Upper lobe of right lung (tissue), 1 donor: ENCODE measurements around the gene ACKR2. TPM values are rescaled to one million over a fixed set of nuclear protein-coding genes. Genes with fewer than 3 reads are reported as not detected.

Experiments used
- ATAC-seq: fragments of 200-7000 bp; cut with Tn5 transposase; one replicate; pipeline ENCODE4 v1.9.1; 2020; ENCODE audit warnings: mild to moderate bottlenecking, moderate library complexity
- DNase-seq: peaks from one replicate; pipeline ENCODE4 v3.0.0-alpha.2; 2020
- H3K27ac ChIP-seq: fragments of 200-600 bp; one replicate; pipeline ENCODE4 v1.8.0; 2022
- H3K27me3 ChIP-seq: fragments of 200-600 bp; one replicate; pipeline ENCODE4 v1.8.0; 2022; ENCODE audit warnings: mild to moderate bottlenecking
- H3K36me3 ChIP-seq: fragments of 200-600 bp; one replicate; pipeline ENCODE4 v1.8.0; 2022
- H3K4me1 ChIP-seq: fragments of 200-600 bp; one replicate; pipeline ENCODE4 v1.8.0; 2022
- H3K4me3 ChIP-seq: fragments of 200-600 bp; one replicate; pipeline ENCODE4 v1.8.0; 2022; ENCODE audit warnings: mild to moderate bottlenecking
- H3K9me3 ChIP-seq: fragments of 200-600 bp; one replicate; pipeline ENCODE4 v1.8.0; 2022
- intact Hi-C: fragments of 100-400 bp; cut with DNase I; formaldehyde crosslinking; loops from one replicate; pipeline ENCODE4 v1.11.0; 2022
- total RNA-seq: library from RNA; stranded (reverse); fragmentation: NEBNext Ultra II Directional; extraction: Animal tissue kit (Norgen Biotek cat#: 25700); gene quantifications from one replicate; pipeline ENCODE4 v1.2.1, GENCODE V29; 2021
- TF ChIP-seq, protein P1 (sequence below): fragments of 200-600 bp; IDR thresholded peaks from one replicate; pipeline ENCODE4 v1.8.0; 2022; ENCODE audit warnings: antibody characterized with exemption
- donor health status: DM: no; HTN: yes; CAD: no; lungs with severe emphysema.

ACKR2 gene
- total RNA-seq, 1 donor from 2014 or later, result 5.2 TPM

DNA sequence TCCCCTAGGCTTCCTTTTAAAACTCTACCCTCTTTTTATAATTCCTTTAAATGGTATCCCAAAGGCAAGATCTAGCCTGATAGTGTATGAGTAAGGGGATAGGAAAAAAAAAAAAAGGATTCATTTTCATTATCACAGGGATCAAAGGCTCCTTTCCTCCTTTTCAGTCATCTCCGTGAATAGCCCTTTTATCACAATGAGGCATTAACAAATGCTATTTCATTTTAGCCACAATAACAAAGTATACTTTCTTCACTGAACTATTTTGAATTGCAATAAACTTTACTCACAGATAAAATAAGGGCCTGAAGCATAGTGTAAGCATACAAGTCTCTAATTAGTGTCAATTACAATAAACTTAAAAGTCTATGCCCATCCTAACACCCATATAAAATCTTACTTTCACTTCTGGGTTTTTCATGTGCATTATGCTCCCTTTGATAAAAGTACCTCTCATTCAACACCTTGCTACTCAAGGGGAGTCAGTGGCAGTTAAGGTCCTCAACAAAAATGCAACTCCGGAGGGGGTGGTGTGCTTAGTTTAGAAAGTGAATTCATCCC, 13.5 kb upstream of the ACKR2 start:
- Histone ChIP-seq H3K27me3 (no peaks in the 10 kb centered on the region), H3K4me1 (peaks cover 11% of the 10 kb centered on the region), H3K36me3 (peaks cover 19% of the 10 kb centered on the region), H3K27ac (no peak overlapping the region), H3K4me3 (no peak overlapping the region), H3K9me3 (no peaks in the 10 kb centered on the region)
- intact Hi-C loops, result no loop called here
- TF ChIP-seq, protein P1, sequence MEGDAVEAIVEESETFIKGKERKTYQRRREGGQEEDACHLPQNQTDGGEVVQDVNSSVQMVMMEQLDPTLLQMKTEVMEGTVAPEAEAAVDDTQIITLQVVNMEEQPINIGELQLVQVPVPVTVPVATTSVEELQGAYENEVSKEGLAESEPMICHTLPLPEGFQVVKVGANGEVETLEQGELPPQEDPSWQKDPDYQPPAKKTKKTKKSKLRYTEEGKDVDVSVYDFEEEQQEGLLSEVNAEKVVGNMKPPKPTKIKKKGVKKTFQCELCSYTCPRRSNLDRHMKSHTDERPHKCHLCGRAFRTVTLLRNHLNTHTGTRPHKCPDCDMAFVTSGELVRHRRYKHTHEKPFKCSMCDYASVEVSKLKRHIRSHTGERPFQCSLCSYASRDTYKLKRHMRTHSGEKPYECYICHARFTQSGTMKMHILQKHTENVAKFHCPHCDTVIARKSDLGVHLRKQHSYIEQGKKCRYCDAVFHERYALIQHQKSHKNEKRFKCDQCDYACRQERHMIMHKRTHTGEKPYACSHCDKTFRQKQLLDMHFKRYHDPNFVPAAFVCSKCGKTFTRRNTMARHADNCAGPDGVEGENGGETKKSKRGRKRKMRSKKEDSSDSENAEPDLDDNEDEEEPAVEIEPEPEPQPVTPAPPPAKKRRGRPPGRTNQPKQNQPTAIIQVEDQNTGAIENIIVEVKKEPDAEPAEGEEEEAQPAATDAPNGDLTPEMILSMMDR, result no peak
- no peak for DNase-seq
- ATAC-seq, result no peak

DNA sequence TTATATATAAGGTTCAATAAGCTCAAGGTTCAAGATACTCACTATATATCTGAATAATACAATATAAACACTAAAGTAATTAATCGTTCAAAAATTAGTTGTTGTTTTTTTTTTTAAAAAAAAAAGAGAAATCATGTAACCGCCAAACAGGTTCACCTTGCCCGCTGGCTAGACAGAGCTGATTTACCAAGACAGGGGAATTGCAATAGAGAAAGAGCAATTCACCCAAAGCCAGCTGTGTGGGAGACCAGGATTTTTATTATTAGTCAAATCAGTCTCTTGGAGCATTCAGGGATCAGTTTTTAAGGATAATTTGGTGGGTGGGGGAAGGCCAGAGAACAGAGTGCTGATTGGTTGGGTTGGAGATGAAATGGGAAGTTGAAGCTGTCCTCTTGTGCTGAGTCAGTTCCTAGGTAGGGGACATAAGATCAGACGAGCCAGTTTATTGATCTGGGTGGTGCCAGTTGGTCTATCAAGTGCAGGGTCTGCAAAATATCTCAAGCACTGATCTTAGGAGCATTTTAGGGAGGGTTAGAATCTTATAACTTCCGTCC, 12.8 kb upstream of the ACKR2 start:
- TF ChIP-seq, protein P1, result no peak
- no peak for ATAC-seq
- Histone ChIP-seq H3K27me3 (no peaks in the 10 kb centered on the region), H3K36me3 (peaks cover 14% of the 10 kb centered on the region), H3K4me1 (peaks cover 14% of the 10 kb centered on the region), H3K27ac (no peak overlapping the region), H3K9me3 (no peaks in the 10 kb centered on the region), H3K4me3 (no peak overlapping the region)
- no peak for DNase-seq
- intact Hi-C loops, result no loop called here

DNA sequence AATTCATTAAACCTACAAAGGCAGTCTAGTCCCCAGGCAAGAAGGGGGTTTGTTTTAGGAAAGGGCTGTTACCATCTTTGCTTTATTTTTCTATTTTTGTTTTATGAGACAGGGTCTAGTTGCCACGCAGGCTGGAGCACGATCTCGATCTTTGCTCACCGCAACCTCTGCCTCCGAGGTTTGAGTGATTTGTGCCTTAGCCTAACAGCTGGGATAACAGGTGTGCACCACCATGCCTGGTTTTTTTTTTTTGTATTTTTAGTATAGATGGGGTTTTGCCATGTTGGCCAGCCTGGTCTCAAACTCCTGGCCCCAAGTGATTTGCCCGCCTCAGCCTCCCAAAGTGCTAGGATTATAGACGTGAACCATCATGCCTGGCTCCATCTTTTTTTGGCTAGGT, 9.9 kb upstream of the ACKR2 start:
- no peak overlapping the region for H3K4me3 ChIP-seq
- H3K27ac ChIP-seq, result no peak overlapping the region
- H3K36me3 ChIP-seq, result no peaks in the 10 kb centered on the region
- peaks cover 31% of the 10 kb centered on the region for H3K4me1 ChIP-seq
- ATAC-seq (no peak), DNase-seq (no peak)
- H3K27me3 ChIP-seq, result no peaks in the 10 kb centered on the region
- intact Hi-C loops, result no loop called here
- TF ChIP-seq, protein P1, result no peak
- H3K9me3 ChIP-seq, result no peaks in the 10 kb centered on the region

DNA sequence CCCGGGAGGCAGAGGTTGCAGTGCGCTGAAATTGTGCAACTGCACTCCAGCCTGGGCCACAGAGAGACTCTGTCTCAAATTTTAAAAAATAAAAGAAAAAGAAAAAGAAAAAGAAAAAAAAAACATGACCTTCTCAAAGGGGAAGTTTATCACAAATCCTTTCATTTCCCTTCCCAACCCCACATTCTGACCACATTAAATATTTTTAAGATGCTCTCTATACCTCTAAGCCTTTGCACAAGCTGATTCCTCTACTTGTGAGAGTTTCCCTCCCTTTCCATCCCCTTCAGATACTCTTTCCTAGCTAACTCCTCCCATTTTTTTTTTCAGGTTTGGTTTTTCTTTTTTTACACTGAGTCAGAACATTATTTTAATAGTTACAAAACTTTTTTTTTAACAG, 9.0 kb upstream of the ACKR2 start:
- TF ChIP-seq, protein P1, result no peak
- Histone ChIP-seq H3K36me3 (no peaks in the 10 kb centered on the region), H3K27ac (no peak overlapping the region), H3K4me1 (peaks cover 35% of the 10 kb centered on the region), H3K4me3 (no peak overlapping the region), H3K9me3 (no peaks in the 10 kb centered on the region), H3K27me3 (no peaks in the 10 kb centered on the region)
- intact Hi-C loops, result no loop called here
- no peak for DNase-seq
- no peak for ATAC-seq

DNA sequence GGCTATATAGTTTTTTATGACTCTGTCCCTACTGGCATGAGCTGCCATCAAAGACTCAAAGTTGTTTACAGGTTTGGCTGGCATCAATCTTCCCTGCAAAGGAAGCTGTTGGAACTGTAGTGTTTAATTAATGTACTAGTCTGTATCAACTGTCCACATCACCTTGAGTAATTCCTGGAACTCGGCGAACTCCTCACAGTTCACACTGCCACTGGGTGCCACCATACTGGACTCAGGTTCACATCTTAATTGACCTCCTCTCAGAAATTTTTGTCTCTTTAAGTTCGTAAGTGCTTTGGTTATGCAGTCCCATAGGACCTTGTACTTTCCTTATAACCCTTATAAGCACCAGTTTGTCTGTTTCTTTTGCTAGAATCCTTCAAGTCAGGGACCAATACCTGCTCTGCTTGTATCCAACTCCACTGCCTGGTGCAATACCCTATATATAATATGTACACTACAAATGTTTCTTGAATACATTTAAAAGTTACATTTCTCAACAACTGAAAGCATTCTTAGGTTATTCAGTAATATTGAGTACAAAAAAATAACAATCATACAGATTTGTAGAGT, 8.1 kb upstream of the ACKR2 start:
- TF ChIP-seq, protein P1, result no peak
- Histone ChIP-seq H3K9me3 (no peaks in the 10 kb centered on the region), H3K36me3 (no peaks in the 10 kb centered on the region), H3K27me3 (no peaks in the 10 kb centered on the region), H3K27ac (no peak overlapping the region), H3K4me1 (peaks cover 37% of the 10 kb centered on the region), H3K4me3 (no peak overlapping the region)
- DNase-seq (no peak), ATAC-seq (no peak)
- intact Hi-C loops, result no loop called here
